ENCODE results near the gene CPEB1.

DNA sequence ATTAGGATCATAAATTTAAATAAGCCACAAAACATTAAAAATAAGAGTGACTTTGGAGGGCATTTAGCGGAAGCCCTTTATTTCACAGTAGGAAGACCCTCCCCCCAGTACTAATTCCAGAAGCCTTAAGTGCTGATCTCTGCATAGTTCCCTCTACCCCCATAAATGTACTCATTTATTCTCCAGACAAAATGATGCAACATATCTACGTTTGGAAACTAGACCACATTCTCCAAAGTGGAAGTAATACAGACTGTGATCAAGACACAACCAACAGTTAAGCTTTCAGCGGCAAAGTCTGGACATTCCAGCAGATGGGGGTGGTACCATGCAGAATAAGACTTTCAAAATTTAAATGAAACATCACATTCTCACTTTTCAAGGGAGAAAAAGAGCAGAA is 62.1 kb downstream of the CPEB1 start:
- TF ChIP-seq, protein P1, sequence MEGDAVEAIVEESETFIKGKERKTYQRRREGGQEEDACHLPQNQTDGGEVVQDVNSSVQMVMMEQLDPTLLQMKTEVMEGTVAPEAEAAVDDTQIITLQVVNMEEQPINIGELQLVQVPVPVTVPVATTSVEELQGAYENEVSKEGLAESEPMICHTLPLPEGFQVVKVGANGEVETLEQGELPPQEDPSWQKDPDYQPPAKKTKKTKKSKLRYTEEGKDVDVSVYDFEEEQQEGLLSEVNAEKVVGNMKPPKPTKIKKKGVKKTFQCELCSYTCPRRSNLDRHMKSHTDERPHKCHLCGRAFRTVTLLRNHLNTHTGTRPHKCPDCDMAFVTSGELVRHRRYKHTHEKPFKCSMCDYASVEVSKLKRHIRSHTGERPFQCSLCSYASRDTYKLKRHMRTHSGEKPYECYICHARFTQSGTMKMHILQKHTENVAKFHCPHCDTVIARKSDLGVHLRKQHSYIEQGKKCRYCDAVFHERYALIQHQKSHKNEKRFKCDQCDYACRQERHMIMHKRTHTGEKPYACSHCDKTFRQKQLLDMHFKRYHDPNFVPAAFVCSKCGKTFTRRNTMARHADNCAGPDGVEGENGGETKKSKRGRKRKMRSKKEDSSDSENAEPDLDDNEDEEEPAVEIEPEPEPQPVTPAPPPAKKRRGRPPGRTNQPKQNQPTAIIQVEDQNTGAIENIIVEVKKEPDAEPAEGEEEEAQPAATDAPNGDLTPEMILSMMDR (tag by site-specific recombination; IDR thresholded peaks at IDR 0.05) = peak; percentile 31; the same call in 1 of the 2 replicates
- TF ChIP-seq, protein P2, sequence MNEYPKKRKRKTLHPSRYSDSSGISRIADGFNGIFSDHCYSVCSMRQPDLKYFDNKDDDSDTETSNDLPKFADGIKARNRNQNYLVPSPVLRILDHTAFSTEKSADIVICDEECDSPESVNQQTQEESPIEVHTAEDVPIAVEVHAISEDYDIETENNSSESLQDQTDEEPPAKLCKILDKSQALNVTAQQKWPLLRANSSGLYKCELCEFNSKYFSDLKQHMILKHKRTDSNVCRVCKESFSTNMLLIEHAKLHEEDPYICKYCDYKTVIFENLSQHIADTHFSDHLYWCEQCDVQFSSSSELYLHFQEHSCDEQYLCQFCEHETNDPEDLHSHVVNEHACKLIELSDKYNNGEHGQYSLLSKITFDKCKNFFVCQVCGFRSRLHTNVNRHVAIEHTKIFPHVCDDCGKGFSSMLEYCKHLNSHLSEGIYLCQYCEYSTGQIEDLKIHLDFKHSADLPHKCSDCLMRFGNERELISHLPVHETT (tag by site-specific recombination; IDR thresholded peaks at IDR 0.05) = no peak
- TF ChIP-seq SALL2 (tag by site-specific recombination; IDR thresholded peaks at IDR 0.05; ENCODE audit: borderline replicate concordance) = no peak
- TF ChIP-seq ZSCAN16 (tag by site-specific recombination; IDR thresholded peaks at IDR 0.05) = no peak
- no peak for TF ChIP-seq ZNF792 (tag by site-specific recombination; IDR thresholded peaks at IDR 0.05)
- TF ChIP-seq, protein P3, sequence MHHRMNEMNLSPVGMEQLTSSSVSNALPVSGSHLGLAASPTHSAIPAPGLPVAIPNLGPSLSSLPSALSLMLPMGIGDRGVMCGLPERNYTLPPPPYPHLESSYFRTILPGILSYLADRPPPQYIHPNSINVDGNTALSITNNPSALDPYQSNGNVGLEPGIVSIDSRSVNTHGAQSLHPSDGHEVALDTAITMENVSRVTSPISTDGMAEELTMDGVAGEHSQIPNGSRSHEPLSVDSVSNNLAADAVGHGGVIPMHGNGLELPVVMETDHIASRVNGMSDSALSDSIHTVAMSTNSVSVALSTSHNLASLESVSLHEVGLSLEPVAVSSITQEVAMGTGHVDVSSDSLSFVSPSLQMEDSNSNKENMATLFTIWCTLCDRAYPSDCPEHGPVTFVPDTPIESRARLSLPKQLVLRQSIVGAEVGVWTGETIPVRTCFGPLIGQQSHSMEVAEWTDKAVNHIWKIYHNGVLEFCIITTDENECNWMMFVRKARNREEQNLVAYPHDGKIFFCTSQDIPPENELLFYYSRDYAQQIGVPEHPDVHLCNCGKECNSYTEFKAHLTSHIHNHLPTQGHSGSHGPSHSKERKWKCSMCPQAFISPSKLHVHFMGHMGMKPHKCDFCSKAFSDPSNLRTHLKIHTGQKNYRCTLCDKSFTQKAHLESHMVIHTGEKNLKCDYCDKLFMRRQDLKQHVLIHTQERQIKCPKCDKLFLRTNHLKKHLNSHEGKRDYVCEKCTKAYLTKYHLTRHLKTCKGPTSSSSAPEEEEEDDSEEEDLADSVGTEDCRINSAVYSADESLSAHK (tag by site-specific recombination; IDR thresholded peaks at IDR 0.05) = no peak
- no peak for TF ChIP-seq TCF7L2 (IDR thresholded peaks at IDR 0.05; ENCODE audit: borderline replicate concordance, low read depth, low read length)
- TF ChIP-seq ZNF404 (tag by site-specific recombination; IDR thresholded peaks at IDR 0.05) = no peak
- no peak for TF ChIP-seq YY1 (tag by site-specific recombination; IDR thresholded peaks at IDR 0.05)
- no peak for TF ChIP-seq ZFP3 (tag by site-specific recombination; IDR thresholded peaks at IDR 0.05; ENCODE audit: low read depth)

Measured in HEK293 (cell line).